Testis (tissue), 2 donors: ENCODE measurements around the gene LARGE1.

ENCODE experiments used
- CTCF ChIP-seq, 3 experiments: fragments of 450-650 bp in 2 of 3; fragments of 200-600 bp in 1 of 3; sonication (generic) in 1 of 3; IDR thresholded peaks; one replicate each; pipeline ENCODE4 v1.5.1; 2016 to 2019; ENCODE audit warnings: antibody characterized with exemption in 3 of 3, mild to moderate bottlenecking in 2 of 3, moderate library complexity in 1 of 3
- POLR2A ChIP-seq: fragments of 450-650 bp; IDR thresholded peaks from one replicate; pipeline ENCODE4 v1.6.1; 2017; ENCODE audit warnings: antibody characterized with exemption, mild to moderate bottlenecking, moderate library complexity

DNA sequence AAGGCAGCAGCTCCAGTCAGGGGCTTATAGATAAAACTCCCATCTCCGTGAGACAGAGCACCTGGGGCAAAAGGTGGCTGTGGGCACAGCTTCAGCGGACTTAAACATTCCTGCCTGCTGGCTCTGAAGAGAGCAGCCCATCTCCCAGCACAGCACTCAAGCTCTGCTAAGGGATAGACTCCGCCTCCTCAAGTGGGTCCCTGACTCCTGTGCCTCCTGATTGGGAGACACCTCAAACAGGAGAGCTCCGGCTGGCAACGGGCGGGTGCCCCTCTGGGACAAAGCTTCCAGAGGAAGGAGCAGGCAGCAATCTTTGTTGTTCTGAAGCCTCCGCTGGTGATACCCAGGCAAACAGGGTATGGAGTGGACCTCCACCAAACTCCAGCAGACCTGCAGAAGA is 279.4 kb downstream of the LARGE1 start:
- TF ChIP-seq CTCF (IDR thresholded peaks at IDR 0.05) = no peak
- no peak for TF ChIP-seq POLR2A
